HL-60 (cell line): ENCODE data around the gene SAPCD2.

ENCODE experiments used
- DNase-seq, 2 experiments: peaks; one replicate each; pipeline ENCODE4 v3.0.0-alpha.2; 2010 to 2020; ENCODE audit warnings: low read depth in 1 of 2, low spot score in 1 of 2
- H3K27ac ChIP-seq: fragments of 250-450 bp; sonication (Bioruptor Pico); replicated peaks from 2 replicates; pipeline ENCODE4 v1.5.1; 2020; ENCODE audit warnings: mild to moderate bottlenecking, moderate library complexity
- H3K27me3 ChIP-seq: fragments of 250-450 bp; sonication (Bioruptor Pico); 2 replicates; pipeline ENCODE4 v1.5.1; 2021; ENCODE audit warnings: mild to moderate bottlenecking, moderate library complexity; ENCODE audit not compliant: insufficient read depth, poor library complexity, severe bottlenecking
- H3K4me3 ChIP-seq: replicated peaks from 2 replicates; pipeline ENCODE4 v1.5.1; 2011; ENCODE audit warnings: mild to moderate bottlenecking, control low read depth, low read length; ENCODE audit not compliant: insufficient read depth
- GABPA ChIP-seq: IDR thresholded peaks from 2 replicates; pipeline ENCODE4 v1.6.1; 2012; ENCODE audit warnings: low read depth
- POLR2AphosphoS5 ChIP-seq: IDR thresholded peaks from 2 replicates; pipeline ENCODE4 v1.6.1; 2012; ENCODE audit warnings: low read depth
- SPI1 ChIP-seq: IDR thresholded peaks from 2 replicates; pipeline ENCODE4 v1.6.1; 2012; ENCODE audit warnings: low read depth, mild to moderate bottlenecking, borderline replicate concordance
- TF ChIP-seq, protein P1 (sequence below): IDR thresholded peaks from one replicate; pipeline ENCODE4 v1.5.1; 2011; ENCODE audit warnings: low read length, control low read depth, inconsistent platforms; ENCODE audit not compliant: insufficient read depth
- TF ChIP-seq, protein P2 (sequence below): IDR thresholded peaks from 2 replicates; pipeline ENCODE4 v1.6.1; 2012; ENCODE audit warnings: low read depth; ENCODE audit not compliant: insufficient replicate concordance

Gene SAPCD2

DNA sequence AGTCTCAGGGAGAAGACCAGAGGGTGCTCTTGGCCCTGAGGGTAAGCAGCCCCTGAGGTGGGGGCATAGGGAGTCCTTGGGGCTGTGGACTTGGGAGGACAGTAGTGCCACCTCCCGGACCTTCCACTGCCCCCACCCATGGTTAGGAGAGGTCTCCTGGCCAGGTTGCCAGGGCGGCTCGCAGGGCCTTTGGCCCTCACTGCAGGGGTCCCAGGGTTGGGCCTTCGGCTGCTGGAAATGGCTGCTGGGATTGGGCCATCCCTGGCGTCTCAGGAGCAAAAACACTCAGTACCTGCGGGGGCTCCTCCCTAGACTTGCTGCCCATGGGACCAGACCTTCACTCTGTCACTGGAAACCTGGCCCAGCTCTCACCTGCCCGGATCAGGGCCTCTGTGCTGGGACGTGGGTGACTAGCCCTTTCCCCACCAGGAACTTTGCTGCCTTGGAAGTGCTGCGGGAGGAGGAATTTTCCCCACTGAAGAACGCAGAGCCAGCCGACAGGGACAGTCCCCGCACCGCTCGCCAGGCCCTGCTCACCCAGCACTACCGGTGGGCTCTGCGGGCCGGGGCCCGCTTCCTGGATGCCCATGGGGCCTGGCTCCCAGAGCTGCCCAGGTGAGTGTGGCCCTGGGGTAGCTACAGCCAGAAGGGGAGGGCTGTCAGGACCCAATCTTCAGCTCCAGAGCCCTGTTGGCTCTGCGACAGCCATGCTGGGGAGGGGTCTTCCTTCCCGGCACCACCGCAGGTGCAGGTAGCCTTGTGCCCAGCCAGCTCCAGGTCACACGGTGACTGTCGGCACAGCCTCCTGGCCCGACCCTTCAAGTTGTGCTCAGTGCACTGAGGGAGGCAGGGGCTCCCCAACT lies 10.1 kb upstream of the SAPCD2 start:
- Histone ChIP-seq H3K4me3 (no peak overlapping the region), H3K27me3 (peaks cover 10% of the 10 kb centered on the region), H3K27ac (no peak overlapping the region)
- TF ChIP-seq POLR2AphosphoS5 (no peak), SPI1 (no peak), GABPA (no peak)
- TF ChIP-seq, protein P1, sequence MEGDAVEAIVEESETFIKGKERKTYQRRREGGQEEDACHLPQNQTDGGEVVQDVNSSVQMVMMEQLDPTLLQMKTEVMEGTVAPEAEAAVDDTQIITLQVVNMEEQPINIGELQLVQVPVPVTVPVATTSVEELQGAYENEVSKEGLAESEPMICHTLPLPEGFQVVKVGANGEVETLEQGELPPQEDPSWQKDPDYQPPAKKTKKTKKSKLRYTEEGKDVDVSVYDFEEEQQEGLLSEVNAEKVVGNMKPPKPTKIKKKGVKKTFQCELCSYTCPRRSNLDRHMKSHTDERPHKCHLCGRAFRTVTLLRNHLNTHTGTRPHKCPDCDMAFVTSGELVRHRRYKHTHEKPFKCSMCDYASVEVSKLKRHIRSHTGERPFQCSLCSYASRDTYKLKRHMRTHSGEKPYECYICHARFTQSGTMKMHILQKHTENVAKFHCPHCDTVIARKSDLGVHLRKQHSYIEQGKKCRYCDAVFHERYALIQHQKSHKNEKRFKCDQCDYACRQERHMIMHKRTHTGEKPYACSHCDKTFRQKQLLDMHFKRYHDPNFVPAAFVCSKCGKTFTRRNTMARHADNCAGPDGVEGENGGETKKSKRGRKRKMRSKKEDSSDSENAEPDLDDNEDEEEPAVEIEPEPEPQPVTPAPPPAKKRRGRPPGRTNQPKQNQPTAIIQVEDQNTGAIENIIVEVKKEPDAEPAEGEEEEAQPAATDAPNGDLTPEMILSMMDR = no peak
- TF ChIP-seq, protein P2, sequence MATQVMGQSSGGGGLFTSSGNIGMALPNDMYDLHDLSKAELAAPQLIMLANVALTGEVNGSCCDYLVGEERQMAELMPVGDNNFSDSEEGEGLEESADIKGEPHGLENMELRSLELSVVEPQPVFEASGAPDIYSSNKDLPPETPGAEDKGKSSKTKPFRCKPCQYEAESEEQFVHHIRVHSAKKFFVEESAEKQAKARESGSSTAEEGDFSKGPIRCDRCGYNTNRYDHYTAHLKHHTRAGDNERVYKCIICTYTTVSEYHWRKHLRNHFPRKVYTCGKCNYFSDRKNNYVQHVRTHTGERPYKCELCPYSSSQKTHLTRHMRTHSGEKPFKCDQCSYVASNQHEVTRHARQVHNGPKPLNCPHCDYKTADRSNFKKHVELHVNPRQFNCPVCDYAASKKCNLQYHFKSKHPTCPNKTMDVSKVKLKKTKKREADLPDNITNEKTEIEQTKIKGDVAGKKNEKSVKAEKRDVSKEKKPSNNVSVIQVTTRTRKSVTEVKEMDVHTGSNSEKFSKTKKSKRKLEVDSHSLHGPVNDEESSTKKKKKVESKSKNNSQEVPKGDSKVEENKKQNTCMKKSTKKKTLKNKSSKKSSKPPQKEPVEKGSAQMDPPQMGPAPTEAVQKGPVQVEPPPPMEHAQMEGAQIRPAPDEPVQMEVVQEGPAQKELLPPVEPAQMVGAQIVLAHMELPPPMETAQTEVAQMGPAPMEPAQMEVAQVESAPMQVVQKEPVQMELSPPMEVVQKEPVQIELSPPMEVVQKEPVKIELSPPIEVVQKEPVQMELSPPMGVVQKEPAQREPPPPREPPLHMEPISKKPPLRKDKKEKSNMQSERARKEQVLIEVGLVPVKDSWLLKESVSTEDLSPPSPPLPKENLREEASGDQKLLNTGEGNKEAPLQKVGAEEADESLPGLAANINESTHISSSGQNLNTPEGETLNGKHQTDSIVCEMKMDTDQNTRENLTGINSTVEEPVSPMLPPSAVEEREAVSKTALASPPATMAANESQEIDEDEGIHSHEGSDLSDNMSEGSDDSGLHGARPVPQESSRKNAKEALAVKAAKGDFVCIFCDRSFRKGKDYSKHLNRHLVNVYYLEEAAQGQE = no peak
- no peak for DNase-seq

DNA sequence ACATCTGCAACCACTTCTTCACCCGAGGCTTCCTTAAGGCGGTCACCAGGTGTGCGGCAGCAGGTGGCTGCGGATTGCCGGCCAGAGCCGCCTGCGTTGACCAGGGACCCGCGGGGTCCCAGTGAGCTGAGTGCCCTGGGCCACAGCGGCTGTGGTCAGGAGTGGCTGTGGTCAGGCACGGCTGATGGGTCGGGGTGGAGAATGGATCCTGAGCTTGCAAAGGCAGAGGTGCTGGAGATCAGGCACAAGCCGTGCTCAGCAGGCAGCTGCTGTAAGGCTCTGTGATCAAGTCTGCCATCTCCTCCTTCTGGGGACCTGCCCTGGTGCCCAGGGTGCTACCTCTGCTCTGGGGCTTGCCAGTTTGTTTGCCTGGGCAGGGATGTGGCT lies 9.0 kb upstream of the SAPCD2 start:
- DNase-seq = no peak
- TF ChIP-seq GABPA = no peak
- TF ChIP-seq, protein P2 = no peak
- no peak for TF ChIP-seq SPI1
- TF ChIP-seq, protein P1 = no peak
- TF ChIP-seq POLR2AphosphoS5 = no peak
- Histone ChIP-seq H3K27ac (no peak overlapping the region), H3K4me3 (no peak overlapping the region), H3K27me3 (peaks cover 10% of the 10 kb centered on the region)

DNA sequence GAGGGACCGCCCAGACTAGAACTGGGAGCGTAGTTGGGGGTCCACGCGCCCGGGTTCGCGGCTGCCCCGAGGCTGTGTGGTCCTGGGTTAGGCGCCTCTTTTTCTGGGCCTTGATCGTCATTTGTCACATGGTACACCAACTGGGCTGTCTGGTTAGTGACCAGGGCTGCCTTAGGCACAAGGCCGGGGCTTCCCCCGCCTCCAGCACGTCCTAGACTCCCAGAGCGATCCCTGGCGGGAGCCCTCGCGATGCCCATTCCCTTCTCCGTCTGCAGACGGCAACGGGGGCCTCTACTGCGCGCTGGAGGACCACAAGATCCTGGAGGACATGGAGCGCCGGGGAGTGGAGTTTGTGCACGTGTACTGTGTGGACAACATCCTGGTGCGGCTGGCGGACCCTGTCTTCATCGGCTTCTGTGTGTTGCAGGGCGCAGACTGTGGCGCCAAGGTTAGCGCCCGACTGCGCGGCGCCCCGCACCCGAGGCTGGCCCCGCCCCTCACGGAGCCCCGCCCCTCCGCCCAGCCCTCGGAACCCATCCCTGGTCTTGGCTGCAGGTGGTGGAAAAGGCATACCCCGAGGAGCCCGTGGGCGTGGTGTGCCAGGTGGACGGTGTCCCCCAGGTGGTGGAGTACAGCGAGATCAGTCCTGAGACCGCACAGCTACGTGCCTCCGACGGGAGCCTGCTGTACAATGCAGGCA lies 8.5 kb upstream of the SAPCD2 start:
- no peak for DNase-seq
- H3K27me3 ChIP-seq = peaks cover 10% of the 10 kb centered on the region
- no peak overlapping the region for H3K27ac ChIP-seq
- TF ChIP-seq SPI1 (no peak), POLR2AphosphoS5 (no peak), GABPA (no peak)
- TF ChIP-seq, protein P1 = no peak
- TF ChIP-seq, protein P2 = no peak
- no peak overlapping the region for H3K4me3 ChIP-seq
